H1 (cell line): ENCODE results near the gene RMDN3. TPM values are rescaled to one million over a fixed set of nuclear protein-coding genes. Genes with fewer than 3 reads are reported as not detected.

Experiments
- CTCF ChIA-PET: fragments of 300-600 bp; sonication (Branson Sonifier 250); formaldehyde crosslinking; loops from one replicate; lab custom pipeline; 2021; ENCODE audit not compliant: partially characterized antibody; lab: Charles Lee
- POLR2A ChIA-PET: fragments of 300-600 bp; sonication (Branson Sonifier 250); formaldehyde crosslinking; loops from one replicate; lab custom pipeline; 2021; ENCODE audit warnings: inconsistent platforms; ENCODE audit not compliant: partially characterized antibody; lab: Charles Lee
- DNase-seq, 2 experiments: peaks; one replicate each; pipeline versions ENCODE4 v3.0.0 to v3.0.0-alpha.2; 2010 to 2022; ENCODE audit warnings: low spot score in 2 of 2, low read depth in 1 of 2, mixed read lengths in 1 of 2
- FAIRE-seq: peaks from 2 replicates; lab custom pipeline; 2011; peaks lifted over from hg19 to GRCh38; lab: Jason Lieb, UNC
- H2AFZ ChIP-seq: 2 replicates; pipeline ENCODE4 v1.8.1; 2012; ENCODE audit warnings: low read length, inconsistent platforms
- H2AK5ac ChIP-seq: 2 replicates; pipeline ENCODE4 v1.6.1; 2013; ENCODE audit warnings: low read depth, low read length
- H2BK120ac ChIP-seq: replicated peaks from 2 replicates; pipeline ENCODE3; 2013; ENCODE audit warnings: low read depth, low read length, inconsistent platforms
- H2BK12ac ChIP-seq: 2 replicates; pipeline ENCODE4 v1.6.1; 2013; ENCODE audit warnings: low read depth, low read length
- H2BK15ac ChIP-seq: 2 replicates; pipeline ENCODE4 v1.6.1; 2013; ENCODE audit warnings: low read length
- H2BK20ac ChIP-seq: 2 replicates; pipeline ENCODE4 v1.6.1; 2013; ENCODE audit warnings: low read length
- H2BK5ac ChIP-seq: 2 replicates; pipeline ENCODE4 v1.6.1; 2013; ENCODE audit warnings: low read depth, low read length
- H3K14ac ChIP-seq: 2 replicates; pipeline ENCODE4 v1.6.1; 2013; ENCODE audit warnings: inconsistent platforms; ENCODE audit not compliant: insufficient read length
- H3K18ac ChIP-seq: 2 replicates; pipeline ENCODE4 v1.6.1; 2013; ENCODE audit warnings: low read length; ENCODE audit errors: extremely low read depth
- H3K23ac ChIP-seq: 2 replicates; pipeline ENCODE4 v1.6.1; 2013; ENCODE audit warnings: inconsistent platforms; ENCODE audit not compliant: insufficient read length
- H3K23me2 ChIP-seq: 2 replicates; pipeline ENCODE4 v1.6.1; 2013; ENCODE audit warnings: low read depth, low read length
- H3K27ac ChIP-seq: 2 replicates; pipeline ENCODE4 v1.6.1; 2011; ENCODE audit warnings: low read depth, low read length, inconsistent platforms
- H3K27me3 ChIP-seq, 4 experiments: replicated peaks in 1 of 4; 1 replicate in 1 of 4; 2 replicates in 3 of 4; pipeline versions ENCODE4 v1.6.1 to v1.8.1; 2011 to 2013; ENCODE audit warnings: low read length in 3 of 4, mild to moderate bottlenecking in 3 of 4, inconsistent platforms in 2 of 4, mixed read lengths in 2 of 4, moderate library complexity in 1 of 4; ENCODE audit not compliant: control insufficient read depth in 3 of 4, insufficient read depth in 3 of 4; ENCODE audit errors: extremely low read depth in 1 of 4
- H3K36me3 ChIP-seq, 4 experiments: 2 replicates each; pipeline versions ENCODE4 v1.6.1 to v1.8.1; 2011 to 2013; ENCODE audit warnings: mild to moderate bottlenecking in 4 of 4, low read length in 3 of 4, moderate library complexity in 2 of 4, control low read depth in 1 of 4, inconsistent platforms in 1 of 4; ENCODE audit not compliant: insufficient read depth in 4 of 4, control insufficient read depth in 2 of 4
- H3K4ac ChIP-seq: replicated peaks from 2 replicates; pipeline ENCODE3; 2013; ENCODE audit warnings: low read length, low read depth, mixed read lengths, inconsistent platforms; ENCODE audit not compliant: insufficient read length
- H3K4me1 ChIP-seq, 4 experiments: replicated peaks in 1 of 4; 1 replicate in 1 of 4; 2 replicates in 3 of 4; pipeline versions ENCODE4 v1.6.1 to v1.8.1; 2011 to 2013; ENCODE audit warnings: low read length in 3 of 4, inconsistent platforms in 2 of 4, mixed read lengths in 1 of 4; ENCODE audit not compliant: insufficient read depth in 4 of 4, control insufficient read depth in 3 of 4
- H3K4me2 ChIP-seq, 2 experiments: 2 replicates each; pipeline versions ENCODE4 v1.6.1 to v1.8.1; 2011 to 2013; ENCODE audit warnings: low read depth in 2 of 2, low read length in 2 of 2, control low read depth in 1 of 2, inconsistent platforms in 1 of 2, mild to moderate bottlenecking in 1 of 2; ENCODE audit not compliant: insufficient read depth in 1 of 2
- H3K4me3 ChIP-seq, 4 experiments: fragments of 200-600, 300-600 bp in 1 of 4; sonication (generic), shearing (Covaris generic), sonication (Bioruptor Twin) in 1 of 4; 2 replicates each; pipeline versions ENCODE4 v1.5.1 to v1.8.1; 2011 to 2016; ENCODE audit warnings: low read length in 4 of 4, low read depth in 3 of 4, control low read depth in 2 of 4, inconsistent platforms in 2 of 4, mild to moderate bottlenecking in 2 of 4, mixed read lengths in 1 of 4, moderate library complexity in 1 of 4; ENCODE audit not compliant: insufficient read depth in 2 of 4; ENCODE audit errors: extremely low read depth in 1 of 4
- H3K56ac ChIP-seq: replicated peaks from 2 replicates; pipeline ENCODE3; 2013; ENCODE audit warnings: low read depth, mild to moderate bottlenecking, mixed read lengths, low read length, inconsistent platforms; ENCODE audit not compliant: insufficient read length
- H3K79me1 ChIP-seq: 2 replicates; pipeline ENCODE4 v1.6.1; 2013; ENCODE audit warnings: low read depth, low read length, control low read depth
- H3K79me2 ChIP-seq, 2 experiments: 2 replicates each; pipeline versions ENCODE4 v1.6.1 to v1.8.1; 2012 to 2013; ENCODE audit warnings: low read length in 2 of 2, mild to moderate bottlenecking in 2 of 2, inconsistent platforms in 1 of 2; ENCODE audit not compliant: insufficient read depth in 2 of 2, control insufficient read depth in 1 of 2
- H3K9ac ChIP-seq, 4 experiments: replicated peaks in 1 of 4; 1 replicate in 1 of 4; 2 replicates in 3 of 4; pipeline versions ENCODE4 v1.6.1 to v1.8.1; 2011 to 2013; ENCODE audit warnings: low read depth in 3 of 4, low read length in 3 of 4, control low read depth in 2 of 4, mild to moderate bottlenecking in 2 of 4, moderate library complexity in 2 of 4, inconsistent platforms in 1 of 4; ENCODE audit errors: extremely low read depth in 1 of 4
- H3K9me3 ChIP-seq, 2 experiments: 2 replicates each; pipeline versions ENCODE4 v1.6.1 to v1.8.1; 2012 to 2013; ENCODE audit warnings: mild to moderate bottlenecking in 2 of 2, moderate library complexity in 2 of 2, control low read depth in 1 of 2, inconsistent platforms in 1 of 2, low read depth in 1 of 2, low read length in 1 of 2, mixed read lengths in 1 of 2; ENCODE audit not compliant: insufficient read depth in 2 of 2
- H4K20me1 ChIP-seq, 2 experiments: replicated peaks in 1 of 2; 2 replicates each; pipeline versions ENCODE3 to v1.8.1; 2011 to 2013; ENCODE audit warnings: inconsistent platforms in 2 of 2, low read length in 2 of 2, mild to moderate bottlenecking in 1 of 2; ENCODE audit not compliant: insufficient read depth in 2 of 2, control insufficient read depth in 1 of 2
- H4K5ac ChIP-seq: 2 replicates; pipeline ENCODE4 v1.6.1; 2013; ENCODE audit warnings: low read length, low read depth, mixed read lengths, inconsistent platforms; ENCODE audit not compliant: insufficient read length
- H4K8ac ChIP-seq: 2 replicates; pipeline ENCODE4 v1.8.0; 2013; ENCODE audit warnings: mild to moderate bottlenecking, moderate library complexity, low read length, inconsistent platforms; ENCODE audit not compliant: insufficient read depth; ENCODE audit errors: extremely low read depth
- H4K91ac ChIP-seq: replicated peaks from 2 replicates; pipeline ENCODE3; 2013; ENCODE audit warnings: low read length, mixed read lengths, inconsistent platforms; ENCODE audit not compliant: insufficient read length
- BRCA1 ChIP-seq: IDR thresholded peaks from 2 replicates; pipeline ENCODE4 v1.6.1; 2012; ENCODE audit warnings: low read depth, low read length, improper control_type of control experiment
- EZH2 ChIP-seq: fragments of 200-600 bp; sonication (generic); IDR thresholded peaks from 2 replicates; pipeline ENCODE4 v1.7.1; 2012; ENCODE audit warnings: low read depth, mild to moderate bottlenecking, moderate library complexity, low read length, inconsistent platforms; ENCODE audit not compliant: severe bottlenecking
- GTF2F1 ChIP-seq: IDR thresholded peaks from 2 replicates; pipeline ENCODE4 v1.6.1; 2012; ENCODE audit warnings: low read depth, low read length, improper control_type of control experiment, borderline replicate concordance
- POU5F1 ChIP-seq: IDR thresholded peaks from 2 replicates; pipeline ENCODE4 v1.6.1; 2011; ENCODE audit warnings: low read depth, mild to moderate bottlenecking, low read length, moderate library complexity
- TAF7 ChIP-seq: optimal IDR thresholded peaks from 2 replicates; pipeline ENCODE3; 2011; ENCODE audit warnings: low read depth, mild to moderate bottlenecking, inconsistent platforms, low read length, moderate library complexity, borderline replicate concordance
- TCF12 ChIP-seq: IDR thresholded peaks from 2 replicates; pipeline ENCODE4 v1.6.1; 2011; ENCODE audit warnings: low read depth, mild to moderate bottlenecking, low read length
- WGBS, 2 experiments: shearing (Covaris generic) in 1 of 2; methylation state at CpG; one replicate each; pipeline versions ENCODE4 v1.1.6 to v1.1.7; 2013 to 2015; ENCODE audit warnings: low lambda C conversion rate in 2 of 2, mixed read lengths in 2 of 2, inconsistent platforms in 1 of 2, low coverage in 1 of 2, missing lambda C conversion rate in 1 of 2; ENCODE audit not compliant: insufficient replicate concordance in 2 of 2, insufficient coverage in 1 of 2, insufficient read length in 1 of 2; ENCODE audit errors: extremely low coverage in 1 of 2, missing lambda C conversion rate in 1 of 2; 5-methylcytosine and 5-hydroxymethylcytosine counted together
- polyA plus RNA-seq, 7 experiments: library from polyadenylated mRNA; depleted of rRNA in 3 of 7; stranded (reverse) in 5 of 7; unstranded in 2 of 7; fragments of >200 nt in 5 of 7; fragments of 200-250 nt in 2 of 7; gene quantifications; 1 replicate in 5 of 7; 2 replicates in 1 of 7; 4 replicates in 1 of 7; pipeline versions ENCODE4 v1.2.1 to v1.2.3, GENCODE V29; 2011 to 2013; ENCODE audit warnings: missing spikeins in 2 of 7, mixed read lengths in 2 of 7
- total RNA-seq: library from RNA; stranded (reverse); fragmentation: NEBNext Ultra II Directional; extraction: Animal tissue kit (Norgen Biotek cat#: 25700); gene quantifications from 2 replicates; pipeline ENCODE4 v1.2.1, GENCODE V29; 2021

RMDN3 gene
- total and polyA plus RNA-seq, 2 of the 8 experiments (the other 6 are each of a cell fraction or from before 2014, with no cell fraction given) = 10.8 to 24.1 TPM

DNA sequence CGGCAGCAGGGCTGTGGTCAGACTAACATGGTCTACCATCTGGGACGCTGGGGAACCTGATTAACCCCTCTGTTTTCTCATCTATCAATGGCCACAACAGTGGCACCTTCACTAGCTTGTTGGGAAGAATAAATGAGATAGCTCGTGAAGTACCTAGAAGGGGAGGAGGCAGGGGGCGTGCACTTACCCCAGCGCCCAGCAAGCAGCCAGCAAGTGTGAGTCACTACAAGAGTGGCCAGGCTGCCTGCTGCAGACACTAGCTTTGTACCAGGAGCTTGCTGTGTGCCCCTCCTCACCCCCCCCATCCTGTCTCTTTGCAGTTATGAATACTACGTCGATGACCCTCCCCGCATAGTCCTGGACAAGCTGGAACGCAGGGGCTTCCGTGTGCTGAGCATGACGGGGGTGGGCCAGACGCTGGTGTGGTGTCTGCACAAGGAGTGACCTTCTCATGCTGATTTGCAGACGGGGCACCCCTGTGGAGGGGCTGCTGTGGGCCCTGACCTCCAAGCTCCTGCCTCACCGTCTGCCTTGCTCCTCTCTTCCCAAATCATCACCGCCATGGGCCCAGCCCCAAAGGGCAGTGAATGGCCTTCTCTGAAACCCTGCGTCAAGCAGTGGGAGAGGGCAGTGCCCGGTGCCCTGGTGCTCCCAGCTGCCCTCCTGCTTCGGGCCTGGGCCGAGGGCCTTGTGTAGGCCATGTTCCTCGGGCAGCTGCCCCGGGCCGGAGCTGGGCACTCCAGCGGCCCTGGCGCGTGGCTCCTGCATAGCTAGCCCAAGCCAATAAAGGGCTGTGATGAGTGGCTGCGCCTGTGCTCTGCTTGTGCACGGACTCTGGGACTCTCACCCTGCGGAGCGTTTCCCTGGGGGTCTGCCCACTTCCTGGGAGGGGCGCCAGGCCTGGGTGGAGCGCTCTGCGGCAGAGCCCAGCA, 12.1 kb upstream of the RMDN3 start:
- TF ChIP-seq BRCA1 (no peak), GTF2F1 (no peak), TAF7 (no peak), EZH2 (no peak), POU5F1 (no peak), TCF12 (no peak)
- Histone ChIP-seq H3K4me3 (no peak overlapping the region), H3K23ac (no peak overlapping the region), H3K27ac (no peak overlapping the region), H2BK20ac (no peak overlapping the region), H3K56ac (no peak overlapping the region), H3K9me3 (no peaks in the 10 kb centered on the region), H3K79me2 (no peaks in the 10 kb centered on the region), H3K14ac (no peak overlapping the region), H2AK5ac (0 out of 2 replicates have a peak overlapping the region, but pooled peaks have one; percentile 39), H3K23me2 (peaks cover 14% of the 10 kb centered on the region; the same call in 1 of the 2 replicates), H4K8ac (no peak overlapping the region), H4K5ac (no peak overlapping the region), H2BK5ac (no peak overlapping the region; the same call in 1 of the 2 replicates), H3K18ac (no peak overlapping the region), H4K91ac (no peak overlapping the region), H3K79me1 (no peaks in the 10 kb centered on the region; the same call in 1 of the 2 replicates), H3K4me2 (no peak overlapping the region), H3K4me1 (peaks cover 6 to 30% (median 19%) of the 10 kb centered on the region in 4 experiments), H2BK12ac (no peak overlapping the region), H3K36me3 (no peaks in the 10 kb centered on the region), H3K9ac (no peak overlapping the region), H4K20me1 (peaks cover 0 to 2% of the 10 kb centered on the region in 2 experiments), H2AFZ (no peak overlapping the region), H3K27me3 (peaks cover 0 to 7% (median 3%) of the 10 kb centered on the region in 4 experiments; a peak in 5 of 7 replicates), H2BK120ac (no peak overlapping the region), H3K4ac (no peak overlapping the region), H2BK15ac (no peak overlapping the region)
- POLR2A ChIA-PET = interaction anchor here (0.6 to 2.0 kb wide), 14 partner anchors 9 to 350 kb away, joined by 3 to 9 read pairs (median 4); partner anchors contain the start of genes RAD51 and SPINT1
- FAIRE-seq = no peak
- WGBS, 2 experiments = 82% methylated on average over 31 of the region's 32 CpGs; no CpG with 5 or more reads in 1 of the 2 experiments
- CTCF ChIA-PET = interaction anchor here (0.6 to 15.3 kb wide), 15 partner anchors 8 to 1043 kb away, joined by 3 to 184 read pairs (median 6); partner anchors contain the start of gene VPS18
- no peak for DNase-seq
